Hematopoietic multipotent progenitor cell treated with erythropoietin and hydrocortisone succinate and interleukin-3 and kit ligand, for 17 days (in vitro differentiated cells): ENCODE results near the gene ZFYVE9.
A peak's percentile ranks its signal among the peaks of the same experiment; 100 is the strongest.
"Not testable (repeated sequence)": the region's sequence is repeated elsewhere in the genome, so short reads cannot be mapped to it uniquely, and the experiment has no call there.

Source experiments
- DNase-seq: peaks from one replicate; pipeline ENCODE4 v3.0.0-alpha.2; 2015; ENCODE audit warnings: low spot score

ZFYVE9 gene

GRCh38 chr1:52368383-52369172 is 226.7 kb downstream of the ZFYVE9 start:
- peak; percentile 33 for DNase-seq

DNA sequence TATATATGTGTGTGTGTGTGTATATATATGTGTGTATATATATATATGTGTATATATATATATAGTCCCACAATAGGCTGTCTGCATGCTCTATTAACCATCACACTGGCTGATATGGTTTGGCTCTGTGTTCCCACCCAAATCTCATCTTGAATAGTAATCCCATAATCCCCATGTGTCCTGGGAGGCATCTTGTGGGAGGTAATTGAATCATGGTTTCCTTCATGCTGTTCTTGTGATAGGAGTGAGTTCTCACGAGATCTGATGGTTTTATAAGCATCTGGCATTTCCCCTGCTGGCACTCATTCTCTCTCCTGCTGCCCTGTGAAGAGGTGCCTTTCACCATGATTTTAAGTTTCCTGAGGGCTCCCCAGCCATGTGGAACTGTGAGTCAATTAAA is 228.0 kb downstream of the ZFYVE9 start:
- not testable (repeated sequence) for DNase-seq

DNA sequence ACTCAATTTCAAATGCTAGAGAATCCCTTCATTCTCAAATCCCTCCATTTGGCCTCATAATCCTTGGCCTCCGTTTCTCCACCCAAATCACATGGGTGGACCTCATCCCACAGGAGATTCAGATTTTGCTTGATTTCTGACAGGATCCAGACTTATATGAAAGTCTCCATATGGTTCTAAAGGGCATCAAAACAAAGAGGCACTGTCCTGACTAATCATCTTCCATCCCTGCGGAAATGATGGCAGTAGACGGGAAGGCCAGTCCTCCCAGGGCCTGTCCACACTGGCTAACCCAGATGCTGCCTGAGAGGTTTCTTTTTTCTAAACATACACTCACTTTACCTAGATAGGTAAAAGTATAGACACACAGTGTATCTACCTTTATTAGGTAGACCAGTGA is 243.5 kb downstream of the ZFYVE9 start:
- DNase-seq = no peak

DNA sequence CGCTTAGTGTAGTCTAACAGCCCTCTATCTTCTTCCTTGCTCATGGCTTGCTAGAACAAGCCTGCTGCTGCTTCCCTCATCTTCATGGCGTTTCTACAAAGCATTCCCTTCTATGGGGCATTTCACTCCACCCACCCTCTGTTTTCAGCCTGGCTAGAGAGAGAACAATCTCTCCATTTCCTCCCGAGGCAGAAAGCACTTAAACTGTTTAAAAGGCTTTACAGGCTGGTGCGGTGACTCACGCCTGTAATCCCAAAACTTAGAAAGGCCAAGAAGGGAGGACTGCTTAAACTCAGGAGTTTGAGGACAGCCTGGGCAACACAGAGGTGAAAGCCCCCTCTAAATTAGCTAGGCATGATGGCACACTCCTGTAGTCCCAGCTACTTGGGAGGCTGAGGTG is 244.6 kb downstream of the ZFYVE9 start:
- DNase-seq = no peak

- no peak for DNase-seq
These were observed 251.3 kb downstream of the ZFYVE9 start for GRCh38 chr1:52393174-52393573.
